NT2/D1 (cell line): Measurements from ENCODE around the gene FTCD.

Experiments
- SUZ12 ChIP-seq: IDR thresholded peaks from 2 replicates; pipeline ENCODE4 v1.6.1; 2011; ENCODE audit not compliant: insufficient read length, insufficient read depth; ENCODE audit errors: extremely low read depth
- ZNF274 ChIP-seq: IDR thresholded peaks from 2 replicates; pipeline ENCODE4 v1.6.1; 2011; ENCODE audit warnings: mild to moderate bottlenecking, low read depth, low read length

DNA sequence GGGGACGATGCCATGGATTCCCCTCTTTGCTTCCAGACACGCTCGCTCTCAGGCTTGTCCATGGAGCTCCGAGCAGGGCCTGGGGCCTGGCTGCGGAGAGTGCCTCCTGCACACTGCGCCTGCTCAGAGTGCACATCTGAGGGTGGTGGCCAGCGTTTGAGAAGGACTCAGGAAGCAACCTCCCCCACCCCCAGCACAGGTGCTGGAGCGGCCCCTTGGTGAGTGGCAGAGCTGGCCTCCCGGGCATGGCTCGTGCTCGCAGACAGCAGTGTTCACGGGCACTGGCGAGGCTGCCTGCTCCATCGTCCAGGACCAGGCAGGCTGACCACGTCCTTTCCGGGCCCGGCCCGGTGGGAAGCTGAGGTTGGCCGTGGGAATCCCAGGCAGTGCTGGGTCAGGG, 26.1 kb upstream of the FTCD start:
- TF ChIP-seq SUZ12 (no peak), ZNF274 (no peak)
